ENCODE results near the gene LHX3.

The LHX3 gene

GRCh38 chr9:136218673-136219072, 13.7 kb upstream of the LHX3 start:
- peak in 1 of 2 experiments; percentile 25 for DNase-seq (ENCODE audit: low read depth in 1 of 2, low spot score in 1 of 2)
- TF ChIP-seq JUND (IDR thresholded peaks at IDR 0.05; ENCODE audit: low read depth) = no peak
- in situ Hi-C loops (cut with HindIII; ENCODE audit: low pct_unique_long_range_greater_than_20kb, low sequenced_read_pairs) = no loop called here

- DNase-seq (ENCODE audit: low read depth in 1 of 2, low spot score in 1 of 2) = no peak
- TF ChIP-seq JUND (IDR thresholded peaks at IDR 0.05; ENCODE audit: low read depth) = no peak
- in situ Hi-C loops (cut with HindIII; ENCODE audit: low pct_unique_long_range_greater_than_20kb, low sequenced_read_pairs) = no loop called here
Observed at GRCh38 chr9:136218271-136218670, 13.3 kb upstream of the LHX3 start.

- TF ChIP-seq JUND (IDR thresholded peaks at IDR 0.05; ENCODE audit: low read depth) = no peak
- DNase-seq (ENCODE audit: low read depth in 1 of 2, low spot score in 1 of 2) = no peak
- in situ Hi-C loops (cut with HindIII; ENCODE audit: low pct_unique_long_range_greater_than_20kb, low sequenced_read_pairs) = no loop called here
Observed at GRCh38 chr9:136216541-136217244, 11.8 kb upstream of the LHX3 start.

- no peak for TF ChIP-seq JUND (IDR thresholded peaks at IDR 0.05; ENCODE audit: low read depth)
- in situ Hi-C loops (cut with HindIII; ENCODE audit: low pct_unique_long_range_greater_than_20kb, low sequenced_read_pairs) = no loop called here
- no peak for DNase-seq (ENCODE audit: low read depth in 1 of 2, low spot score in 1 of 2)
Observed at GRCh38 chr9:136213733-136214132, 8.8 kb upstream of the LHX3 start.

- in situ Hi-C loops (cut with HindIII; ENCODE audit: low pct_unique_long_range_greater_than_20kb, low sequenced_read_pairs) = no loop called here
- no peak for DNase-seq (ENCODE audit: low read depth in 1 of 2, low spot score in 1 of 2)
Observed at GRCh38 chr9:136212345-136212950, 7.5 kb upstream of the LHX3 start.

GRCh38 chr9:136211441-136212344, 6.8 kb upstream of the LHX3 start:
- no peak for DNase-seq (ENCODE audit: low read depth in 1 of 2, low spot score in 1 of 2)
- in situ Hi-C loops (cut with HindIII; ENCODE audit: low pct_unique_long_range_greater_than_20kb, low sequenced_read_pairs) = no loop called here
- no peak for TF ChIP-seq JUND (IDR thresholded peaks at IDR 0.05; ENCODE audit: low read depth)

More at GRCh38 chr9:136212345-136212950, 7.5 kb upstream of the LHX3 start:
- TF ChIP-seq JUND (IDR thresholded peaks at IDR 0.05; ENCODE audit: low read depth) = no peak

GRCh38 chr9:136211006-136211405, 6.1 kb upstream of the LHX3 start:
- DNase-seq (ENCODE audit: low read depth in 1 of 2, low spot score in 1 of 2) = no peak
- TF ChIP-seq JUND (IDR thresholded peaks at IDR 0.05; ENCODE audit: low read depth) = no peak
- in situ Hi-C loops (cut with HindIII; ENCODE audit: low pct_unique_long_range_greater_than_20kb, low sequenced_read_pairs) = no loop called here

GRCh38 chr9:136210276-136210675, 5.3 kb upstream of the LHX3 start:
- no peak for TF ChIP-seq JUND (IDR thresholded peaks at IDR 0.05; ENCODE audit: low read depth)
- in situ Hi-C loops (cut with HindIII; ENCODE audit: low pct_unique_long_range_greater_than_20kb, low sequenced_read_pairs) = no loop called here
- no peak for DNase-seq (ENCODE audit: low read depth in 1 of 2, low spot score in 1 of 2)

GRCh38 chr9:136209786-136210185, 4.9 kb upstream of the LHX3 start:
- in situ Hi-C loops (cut with HindIII; ENCODE audit: low pct_unique_long_range_greater_than_20kb, low sequenced_read_pairs) = no loop called here

GRCh38 chr9:136209232-136209631, 4.3 kb upstream of the LHX3 start:
- no peak for DNase-seq (ENCODE audit: low read depth in 1 of 2, low spot score in 1 of 2)
- in situ Hi-C loops (cut with HindIII; ENCODE audit: low pct_unique_long_range_greater_than_20kb, low sequenced_read_pairs) = no loop called here
- no peak for TF ChIP-seq JUND (IDR thresholded peaks at IDR 0.05; ENCODE audit: low read depth)

More at GRCh38 chr9:136209786-136210185, 4.9 kb upstream of the LHX3 start:
- no peak for TF ChIP-seq JUND (IDR thresholded peaks at IDR 0.05; ENCODE audit: low read depth)
- DNase-seq (ENCODE audit: low read depth in 1 of 2, low spot score in 1 of 2) = no peak

GRCh38 chr9:136208675-136209074, 3.7 kb upstream of the LHX3 start:
- no peak for DNase-seq (ENCODE audit: low read depth in 1 of 2, low spot score in 1 of 2)
- no peak for TF ChIP-seq JUND (IDR thresholded peaks at IDR 0.05; ENCODE audit: low read depth)
- in situ Hi-C loops (cut with HindIII; ENCODE audit: low pct_unique_long_range_greater_than_20kb, low sequenced_read_pairs) = no loop called here

GRCh38 chr9:136207616-136208015, 2.7 kb upstream of the LHX3 start:
- no peak for DNase-seq (ENCODE audit: low read depth in 1 of 2, low spot score in 1 of 2)
- TF ChIP-seq JUND (IDR thresholded peaks at IDR 0.05; ENCODE audit: low read depth) = no peak
- in situ Hi-C loops (cut with HindIII; ENCODE audit: low pct_unique_long_range_greater_than_20kb, low sequenced_read_pairs) = no loop called here

All from T47D (cell line).